ACC112 (cell line): ENCODE results near the gene SEC22A.

Experiments used
- H2AFZ ChIP-seq: fragments of 200-600 bp; sonication (generic); one replicate; pipeline ENCODE4 v1.6.0; 2017; ENCODE audit warnings: antibody characterized with exemption, low read length; ENCODE audit not compliant: unreplicated experiment
- H3K27ac ChIP-seq: fragments of 200-600 bp; sonication (generic); 2 replicates; pipeline ENCODE4 v1.5.1; 2014; ENCODE audit warnings: low read depth, mild to moderate bottlenecking, antibody characterized with exemption, low read length, moderate library complexity
- H3K27me3 ChIP-seq: fragments of 200-600 bp; sonication (generic); 2 replicates; pipeline ENCODE4 v1.6.1; 2014; ENCODE audit warnings: mild to moderate bottlenecking, antibody characterized with exemption, low read length, moderate library complexity, mixed read lengths; ENCODE audit not compliant: insufficient read depth
- H3K36me3 ChIP-seq: fragments of 200-600 bp; sonication (generic); 2 replicates; pipeline ENCODE4 v1.6.1; 2016; ENCODE audit warnings: mild to moderate bottlenecking, antibody characterized with exemption, low read length, moderate library complexity, mixed read lengths; ENCODE audit not compliant: insufficient read depth
- H3K4me1 ChIP-seq: fragments of 200-600 bp; sonication (generic); one replicate; pipeline ENCODE4 v1.6.1; 2016; ENCODE audit warnings: low read length, mixed read lengths; ENCODE audit not compliant: insufficient read depth, unreplicated experiment, control insufficient read depth
- H3K4me3 ChIP-seq: fragments of 200-600 bp; sonication (generic); 2 replicates; pipeline ENCODE4 v1.5.1; 2014; ENCODE audit warnings: mild to moderate bottlenecking, low read depth, low read length
- H3K79me2 ChIP-seq: fragments of 200-600 bp; sonication (generic); one replicate; pipeline ENCODE4 v1.6.0; 2016; ENCODE audit warnings: low read length; ENCODE audit not compliant: control insufficient read depth, unreplicated experiment, insufficient read depth

The SEC22A gene

DNA sequence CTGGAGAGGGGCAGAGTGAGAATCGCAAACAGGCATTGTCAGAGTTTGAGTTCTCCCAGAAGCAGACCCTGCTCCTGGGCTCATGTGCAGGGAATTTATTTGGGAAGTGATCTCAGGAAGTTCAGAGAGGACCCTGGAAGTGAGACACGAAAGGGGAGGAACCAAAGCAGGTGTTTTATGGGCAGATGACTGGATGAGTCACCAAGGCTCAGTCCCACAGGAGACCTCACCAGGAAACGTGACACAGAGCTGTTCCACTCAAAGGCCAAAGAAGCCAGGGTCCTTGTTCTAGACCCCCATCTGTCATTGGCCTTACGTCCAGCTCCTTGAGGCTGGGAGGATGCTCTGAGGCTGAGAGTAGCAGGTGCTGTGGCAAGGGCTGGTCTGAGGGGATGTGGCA is 43.4 kb upstream of the SEC22A start:
- Histone ChIP-seq H3K4me3 (no peak overlapping the region), H3K4me1 (no peaks in the 10 kb centered on the region), H3K27ac (no peak overlapping the region), H3K27me3 (no peaks in the 10 kb centered on the region), H3K79me2 (no peaks in the 10 kb centered on the region), H2AFZ (no peak overlapping the region), H3K36me3 (peaks cover 28% of the 10 kb centered on the region)

DNA sequence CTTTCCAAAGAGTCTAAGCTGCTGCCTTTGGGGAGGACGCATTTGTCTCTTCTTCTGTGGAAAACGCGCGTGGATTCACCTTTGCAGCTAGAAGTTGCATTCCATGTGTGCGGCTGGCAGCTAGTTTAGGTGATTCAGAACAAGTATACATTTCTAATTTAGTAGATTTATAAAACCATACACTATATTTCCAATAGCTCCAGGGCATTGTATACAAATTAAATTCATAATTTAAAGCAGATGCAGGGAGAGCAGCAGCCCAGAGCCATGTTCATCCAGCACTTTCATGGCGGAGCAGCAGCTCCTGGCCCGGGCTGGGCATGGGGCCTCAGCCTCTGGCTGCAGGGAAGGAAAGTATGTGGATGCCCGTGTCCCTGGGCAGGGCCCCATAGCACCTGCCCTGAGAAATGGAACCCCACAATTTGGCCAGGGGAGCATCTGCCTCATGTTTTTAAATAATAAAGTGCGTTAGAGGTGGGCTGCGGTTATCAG is 42.8 kb upstream of the SEC22A start:
- peaks cover 33% of the 10 kb centered on the region for H3K36me3 ChIP-seq
- H3K79me2 ChIP-seq: no peaks in the 10 kb centered on the region

DNA sequence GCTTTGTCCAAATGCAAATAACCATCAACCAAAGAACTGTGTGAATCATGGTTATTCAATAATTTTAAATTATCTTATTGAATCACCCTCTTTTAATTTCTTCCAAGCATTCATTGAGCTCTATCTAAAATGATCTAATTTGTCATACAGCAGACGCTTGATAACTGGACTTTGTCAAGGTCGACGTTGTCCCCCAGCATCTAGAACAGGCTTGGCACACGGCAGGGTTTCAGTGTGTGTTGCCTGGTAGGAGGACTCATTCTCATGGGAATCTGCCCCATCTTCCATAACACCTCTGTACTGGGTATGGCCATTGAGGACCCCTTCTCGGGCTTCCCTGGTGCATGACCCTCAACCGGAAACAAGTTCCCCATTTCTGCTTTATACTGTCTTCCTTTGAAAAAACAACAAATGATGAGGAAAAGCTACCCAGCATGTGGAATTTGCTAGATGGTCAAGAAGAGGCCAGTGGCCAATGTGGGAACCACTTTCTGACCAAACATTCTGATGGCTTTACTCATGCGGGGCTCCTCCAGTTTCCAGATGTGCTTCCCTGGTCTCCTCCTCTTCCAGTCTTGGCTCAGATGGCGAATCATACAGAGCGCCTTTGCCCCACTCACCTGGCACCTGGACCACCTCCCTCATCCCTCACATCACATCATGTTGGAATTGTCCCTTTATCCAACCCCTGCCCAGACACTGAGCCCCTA is 41.7 kb upstream of the SEC22A start:
- no peaks in the 10 kb centered on the region for H3K79me2 ChIP-seq
- H3K36me3 ChIP-seq: peaks cover 45% of the 10 kb centered on the region
- no peaks in the 10 kb centered on the region for H3K4me1 ChIP-seq
- no peak overlapping the region for H3K27ac ChIP-seq
- H2AFZ ChIP-seq: no peak overlapping the region
- H3K4me3 ChIP-seq: no peak overlapping the region
- no peaks in the 10 kb centered on the region for H3K27me3 ChIP-seq

More for the DNA sequence above, 42.8 kb upstream of the SEC22A start:
- Histone ChIP-seq H3K27ac (no peak overlapping the region), H2AFZ (no peak overlapping the region), H3K4me1 (no peaks in the 10 kb centered on the region), H3K27me3 (no peaks in the 10 kb centered on the region), H3K4me3 (no peak overlapping the region)

DNA sequence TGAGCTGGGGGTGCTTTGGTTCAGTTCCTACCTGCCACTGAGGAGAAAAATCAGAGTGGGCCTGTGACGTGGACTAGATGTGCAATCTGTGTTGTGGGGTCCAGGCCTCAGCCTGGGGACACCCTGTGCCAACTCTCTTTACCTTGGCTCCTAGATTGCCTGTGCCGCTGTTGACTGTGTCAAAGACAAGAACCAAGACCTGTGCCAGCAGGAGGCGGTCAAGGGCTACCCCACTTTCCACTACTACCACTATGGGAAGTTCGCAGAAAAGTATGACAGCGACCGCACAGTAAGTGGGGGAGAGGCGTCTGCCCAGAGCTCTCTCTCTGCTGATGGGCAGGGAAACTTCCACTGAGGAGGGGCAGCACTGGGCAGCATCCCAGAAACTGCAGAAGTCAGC is 40.6 kb upstream of the SEC22A start:
- Histone ChIP-seq H3K27me3 (no peaks in the 10 kb centered on the region), H3K36me3 (peaks cover 50% of the 10 kb centered on the region), H3K4me3 (no peak overlapping the region), H2AFZ (no peak overlapping the region), H3K4me1 (no peaks in the 10 kb centered on the region), H3K79me2 (no peaks in the 10 kb centered on the region), H3K27ac (no peak overlapping the region)

DNA sequence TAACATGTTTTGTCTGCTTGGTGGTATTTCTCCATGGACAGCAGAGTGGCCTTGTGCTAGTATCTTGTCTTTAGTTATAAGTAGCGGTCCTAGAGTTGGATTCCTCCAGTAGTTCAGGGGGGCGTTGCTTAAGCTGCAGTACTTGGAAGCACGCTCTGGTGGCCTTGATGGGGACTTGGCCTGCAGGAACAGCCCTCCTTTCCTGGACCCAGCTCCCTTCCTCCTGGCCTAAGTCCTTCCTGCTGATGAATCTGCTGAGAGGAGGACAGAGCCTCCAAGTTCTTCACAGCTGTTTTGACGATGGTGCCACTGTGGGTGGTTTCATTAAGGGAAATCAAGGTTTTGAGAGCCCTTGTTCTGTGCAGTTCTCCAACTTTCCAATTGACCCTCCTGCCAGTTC is 38.6 kb upstream of the SEC22A start:
- no peak overlapping the region for H3K4me3 ChIP-seq
- no peaks in the 10 kb centered on the region for H3K27me3 ChIP-seq
- no peaks in the 10 kb centered on the region for H3K4me1 ChIP-seq
- H2AFZ ChIP-seq: no peak overlapping the region
- H3K36me3 ChIP-seq: peaks cover 50% of the 10 kb centered on the region
- no peak overlapping the region for H3K27ac ChIP-seq
- H3K79me2 ChIP-seq: no peaks in the 10 kb centered on the region

DNA sequence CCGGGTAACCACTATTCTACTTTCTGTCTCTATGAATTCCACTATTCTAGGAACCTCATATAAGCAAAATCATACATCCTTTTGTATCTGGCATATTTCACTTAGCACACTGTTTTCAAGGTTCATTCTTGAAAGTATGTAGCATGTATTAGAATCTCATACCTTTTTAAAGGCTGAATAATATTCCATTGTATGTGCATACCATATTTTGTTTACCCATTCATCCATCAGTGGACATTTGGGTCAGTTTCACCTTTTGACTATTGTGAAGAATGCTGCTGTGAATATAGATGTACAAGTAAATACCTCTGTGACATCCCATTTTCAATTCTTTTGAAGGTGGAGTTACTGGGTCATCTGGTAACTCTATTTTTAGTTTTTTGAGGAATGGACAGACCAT is 36.6 kb upstream of the SEC22A start:
- Histone ChIP-seq H3K36me3 (peaks cover 42% of the 10 kb centered on the region), H2AFZ (no peak overlapping the region), H3K27ac (no peak overlapping the region), H3K79me2 (no peaks in the 10 kb centered on the region), H3K4me3 (no peak overlapping the region), H3K4me1 (no peaks in the 10 kb centered on the region), H3K27me3 (no peaks in the 10 kb centered on the region)

DNA sequence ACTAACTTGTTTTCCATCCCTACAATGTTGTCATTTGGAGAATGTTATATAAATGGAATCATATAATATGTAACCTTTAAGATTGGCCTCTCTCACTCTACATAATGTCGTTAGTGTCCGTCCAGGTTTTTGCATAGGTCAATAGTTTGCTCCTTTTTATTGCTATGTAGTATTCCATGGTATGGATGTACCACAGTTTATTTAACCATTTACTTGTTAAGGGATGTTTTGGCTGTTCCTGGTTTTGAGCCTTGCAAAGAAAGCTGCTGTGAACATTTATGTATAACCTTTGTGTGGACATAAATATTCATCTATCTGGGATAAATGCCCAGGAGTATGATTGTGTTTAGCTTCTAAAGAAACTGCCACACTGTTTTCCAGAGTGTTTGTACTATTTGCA is 34.1 kb upstream of the SEC22A start:
- Histone ChIP-seq H3K36me3 (peaks cover 27% of the 10 kb centered on the region), H2AFZ (no peak overlapping the region), H3K4me1 (no peaks in the 10 kb centered on the region), H3K4me3 (no peak overlapping the region), H3K79me2 (no peaks in the 10 kb centered on the region), H3K27me3 (no peaks in the 10 kb centered on the region), H3K27ac (no peak overlapping the region)

DNA sequence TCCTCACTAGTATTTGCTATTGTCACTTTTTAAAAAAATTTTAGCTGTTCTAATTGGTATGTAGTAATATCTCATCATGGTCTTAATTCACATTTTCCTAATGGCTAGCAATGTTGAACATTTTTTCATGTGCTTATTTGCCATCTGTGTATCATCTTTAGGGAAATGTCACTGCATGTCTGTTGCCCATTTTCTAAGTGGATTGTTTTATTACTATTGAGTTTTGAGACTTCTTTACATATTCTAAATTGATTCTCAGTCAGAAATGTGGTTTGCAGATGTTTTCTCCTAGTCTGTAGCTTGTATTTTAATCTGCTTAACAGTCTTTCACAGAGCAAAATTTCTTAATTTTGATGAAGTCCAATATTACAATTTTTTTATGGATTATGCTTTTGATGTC is 33.6 kb upstream of the SEC22A start:
- Histone ChIP-seq H3K36me3 (peaks cover 24% of the 10 kb centered on the region), H3K27me3 (no peaks in the 10 kb centered on the region), H2AFZ (no peak overlapping the region)

DNA sequence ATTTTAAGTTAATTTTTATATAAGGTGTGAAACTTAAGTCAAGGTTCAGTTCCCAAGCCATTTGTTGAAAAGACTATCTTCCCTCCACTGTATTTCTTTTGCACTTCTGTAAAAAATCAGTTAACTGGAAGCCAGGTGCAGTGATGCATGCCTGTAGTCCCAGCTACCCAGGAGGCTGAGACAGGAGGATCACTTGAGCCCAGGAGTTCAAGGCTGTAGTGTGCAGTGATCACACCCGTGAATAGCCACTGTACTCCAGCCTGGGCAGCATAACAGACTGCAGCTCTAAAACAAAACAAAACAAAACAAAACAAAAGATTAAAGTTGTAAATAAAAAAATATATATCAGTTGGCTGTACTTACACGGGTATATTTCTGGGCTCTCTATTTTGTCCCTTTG is 33.1 kb upstream of the SEC22A start:
- peaks cover 19% of the 10 kb centered on the region for H3K36me3 ChIP-seq
- H3K27ac ChIP-seq: no peak overlapping the region
- no peaks in the 10 kb centered on the region for H3K79me2 ChIP-seq

More for the DNA sequence above, 33.6 kb upstream of the SEC22A start:
- no peak overlapping the region for H3K4me3 ChIP-seq
- no peaks in the 10 kb centered on the region for H3K79me2 ChIP-seq
- H3K27ac ChIP-seq: no peak overlapping the region
- no peaks in the 10 kb centered on the region for H3K4me1 ChIP-seq

DNA sequence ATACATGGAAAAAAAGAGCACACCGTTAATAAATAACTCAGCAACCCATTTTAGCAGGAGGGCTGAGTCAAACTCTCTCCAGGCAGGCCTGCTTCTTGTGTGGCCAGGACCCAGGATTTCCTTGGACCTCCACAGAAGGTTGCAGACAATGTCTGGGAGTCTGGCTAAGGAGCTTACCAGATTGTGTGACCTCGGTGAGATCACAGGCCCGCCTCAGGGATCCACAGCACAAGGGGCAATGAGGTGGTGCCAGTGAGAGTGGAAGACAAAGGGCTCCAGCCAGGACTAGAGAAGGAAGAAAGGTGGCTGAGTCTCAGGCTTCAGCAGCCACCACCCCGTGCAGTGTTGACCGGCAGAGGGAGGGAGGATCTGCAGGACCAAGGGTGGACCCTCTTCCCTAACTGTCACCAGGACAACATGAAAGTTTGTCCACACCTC is 32.2 kb upstream of the SEC22A start:
- no peaks in the 10 kb centered on the region for H3K27me3 ChIP-seq
- H2AFZ ChIP-seq: no peak overlapping the region
- H3K4me1 ChIP-seq: no peaks in the 10 kb centered on the region
- H3K36me3 ChIP-seq: peaks cover 10% of the 10 kb centered on the region
- no peak overlapping the region for H3K4me3 ChIP-seq
- no peak overlapping the region for H3K27ac ChIP-seq
- H3K79me2 ChIP-seq: no peaks in the 10 kb centered on the region

More for the DNA sequence above, 33.1 kb upstream of the SEC22A start:
- no peaks in the 10 kb centered on the region for H3K27me3 ChIP-seq
- H3K4me3 ChIP-seq: no peak overlapping the region
- no peaks in the 10 kb centered on the region for H3K4me1 ChIP-seq
- no peak overlapping the region for H2AFZ ChIP-seq

DNA sequence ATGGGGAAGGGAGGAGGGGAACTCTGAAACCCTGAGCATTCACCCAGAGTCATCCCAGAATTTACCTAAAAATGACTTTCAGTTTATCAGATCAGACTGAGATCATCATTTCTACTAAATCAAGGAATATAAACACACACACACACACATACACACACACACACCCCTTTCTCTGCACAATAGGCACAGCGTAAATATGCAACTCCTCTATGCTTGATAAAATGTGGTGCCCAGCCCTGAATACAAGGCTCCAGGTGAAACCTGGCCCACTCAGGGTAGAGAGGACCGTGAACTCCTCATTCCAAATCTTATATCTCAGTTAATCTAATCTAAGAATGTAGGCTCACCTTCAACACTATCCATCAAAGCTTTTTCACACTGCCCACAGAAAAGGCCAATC is 31.8 kb upstream of the SEC22A start:
- Histone ChIP-seq H3K4me3 (no peak overlapping the region), H3K27ac (no peak overlapping the region), H3K79me2 (no peaks in the 10 kb centered on the region), H3K36me3 (peaks cover 6% of the 10 kb centered on the region), H3K4me1 (no peaks in the 10 kb centered on the region), H2AFZ (no peak overlapping the region), H3K27me3 (no peaks in the 10 kb centered on the region)
